Panc1 (cell line): ENCODE data around the gene CNTRL.

Experiments
- CTCF ChIP-seq: fragments of 450-650 bp; IDR thresholded peaks from 2 replicates; pipeline ENCODE4 v1.5.1; 2017; ENCODE audit warnings: mild to moderate bottlenecking
- POLR2AphosphoS5 ChIP-seq: IDR thresholded peaks from 2 replicates; pipeline ENCODE4 v1.6.1; 2012; ENCODE audit warnings: mild to moderate bottlenecking, low read depth, low read length, moderate library complexity

- TF ChIP-seq CTCF (no peak), POLR2AphosphoS5 (no peak)
Observed at GRCh38 chr9:121069396-121069795, 5.4 kb upstream of the CNTRL start.
